OCI-LY1 (cell line): ENCODE results near the gene KRTAP10-8.
"Not testable (repeated sequence)": the region's sequence is repeated elsewhere in the genome, so short reads cannot be mapped to it uniquely, and the experiment has no call there.

Experiments
- H2AFZ ChIP-seq: fragments of 200-600 bp; sonication (generic), shearing (Covaris generic); 2 replicates; pipeline ENCODE4 v1.6.0; 2014; ENCODE audit warnings: antibody characterized with exemption, mild to moderate bottlenecking, low read length
- H3F3A ChIP-seq: fragments of 200-600 bp; sonication (generic), shearing (Covaris generic); 2 replicates; pipeline ENCODE4 v1.6.0; 2014; ENCODE audit warnings: mild to moderate bottlenecking, antibody characterized with exemption, low read length, moderate library complexity; ENCODE audit not compliant: insufficient read depth
- H3K27ac ChIP-seq: fragments of 200-600 bp; sonication (generic); 2 replicates; pipeline ENCODE4 v1.5.1; 2014; ENCODE audit warnings: low read length, mixed run types, mild to moderate bottlenecking, low read depth; ENCODE audit not compliant: poor library complexity, severe bottlenecking
- H3K27me3 ChIP-seq: fragments of 200-600 bp; sonication (generic); 2 replicates; pipeline ENCODE4 v1.6.0; 2014; ENCODE audit warnings: antibody characterized with exemption, mild to moderate bottlenecking, low read length, moderate library complexity; ENCODE audit not compliant: insufficient read depth
- H3K36me3 ChIP-seq: fragments of 200-600 bp; sonication (generic); 2 replicates; pipeline ENCODE4 v1.6.1; 2014; ENCODE audit warnings: mild to moderate bottlenecking, antibody characterized with exemption, low read length, moderate library complexity, mixed read lengths; ENCODE audit not compliant: insufficient read depth
- H3K4me1 ChIP-seq: fragments of 200-600 bp; sonication (generic); 2 replicates; pipeline ENCODE4 v1.5.1; 2014; ENCODE audit warnings: mild to moderate bottlenecking, low read length, moderate library complexity; ENCODE audit not compliant: insufficient read depth, severe bottlenecking
- H3K4me2 ChIP-seq: fragments of 200-600 bp; sonication (generic), shearing (Covaris generic); 2 replicates; pipeline ENCODE4 v1.6.1; 2014; ENCODE audit warnings: low read length
- H3K4me3 ChIP-seq: fragments of 200-600 bp; sonication (generic); 2 replicates; pipeline ENCODE4 v1.5.1; 2014; ENCODE audit warnings: low read length, low read depth, mild to moderate bottlenecking, mixed read lengths; ENCODE audit not compliant: poor library complexity, severe bottlenecking
- H3K79me2 ChIP-seq: fragments of 200-600 bp; shearing (Covaris generic); 2 replicates; pipeline ENCODE4 v1.6.1; 2016; ENCODE audit warnings: mixed run types, low read length, mixed read lengths; ENCODE audit not compliant: insufficient read depth
- H3K9ac ChIP-seq: fragments of 200-600 bp; sonication (generic), shearing (Covaris generic); 2 replicates; pipeline ENCODE4 v1.6.1; 2014; ENCODE audit warnings: mild to moderate bottlenecking, low read length, mixed read lengths
- H3K9me2 ChIP-seq: fragments of 200-600 bp; sonication (generic), shearing (Covaris generic); 2 replicates; pipeline ENCODE4 v1.6.1; 2014; ENCODE audit warnings: low read depth, mild to moderate bottlenecking, low read length, mixed read lengths
- H3K9me3 ChIP-seq: fragments of 200-600 bp; shearing (Covaris generic); 2 replicates; pipeline ENCODE4 v1.6.1; 2014; ENCODE audit warnings: low read length, mixed read lengths
- H4K20me1 ChIP-seq: fragments of 200-600 bp; sonication (generic), shearing (Covaris generic); 2 replicates; pipeline ENCODE4 v1.6.0; 2016; ENCODE audit warnings: mild to moderate bottlenecking, low read length; ENCODE audit not compliant: insufficient read depth
- CTCF ChIP-seq: fragments of 200-600 bp; sonication (generic), shearing (Covaris generic); IDR thresholded peaks from 2 replicates; pipeline ENCODE4 v1.5.1; 2017; ENCODE audit warnings: mild to moderate bottlenecking, antibody characterized with exemption, low read length, moderate library complexity, mixed read lengths
- EZH2 ChIP-seq: fragments of 200-600 bp; sonication (generic), shearing (Covaris generic); IDR thresholded peaks from 2 replicates; pipeline ENCODE4 v1.8.0; 2017; ENCODE audit warnings: borderline replicate concordance, mixed run types, mild to moderate bottlenecking, antibody characterized with exemption, low read length, moderate library complexity, mixed read lengths

KRTAP10-8 gene

GRCh38 chr21:44606495-44606894 lies 5.4 kb upstream of the KRTAP10-8 start:
- no peaks in the 10 kb centered on the region for H3F3A ChIP-seq
- no peak for TF ChIP-seq CTCF
- TF ChIP-seq EZH2: no peak

GRCh38 chr21:44609193-44609592 lies 2.7 kb upstream of the KRTAP10-8 start:
- H3K4me2 ChIP-seq: no peak overlapping the region
- no peak overlapping the region for H3K27ac ChIP-seq
- H3K4me1 ChIP-seq: no peaks in the 10 kb centered on the region
- H2AFZ ChIP-seq: no peak overlapping the region
- TF ChIP-seq EZH2 (no peak), CTCF (no peak)
- 0 out of 2 replicates have a peak, but pooled peaks cover 2% of the 10 kb centered on the region for H3K9me3 ChIP-seq
- H3K79me2 ChIP-seq: no peaks in the 10 kb centered on the region
- H3K36me3 ChIP-seq: no peaks in the 10 kb centered on the region
- H3K9me2 ChIP-seq: no peaks in the 10 kb centered on the region
- no peak overlapping the region for H3K9ac ChIP-seq
- no peaks in the 10 kb centered on the region for H3K27me3 ChIP-seq
- H3F3A ChIP-seq: no peaks in the 10 kb centered on the region
- H4K20me1 ChIP-seq: no peaks in the 10 kb centered on the region
- no peak overlapping the region for H3K4me3 ChIP-seq

More at GRCh38 chr21:44606495-44606894, 5.4 kb upstream of the KRTAP10-8 start:
- Histone ChIP-seq H4K20me1 (no peaks in the 10 kb centered on the region), H3K4me1 (no peaks in the 10 kb centered on the region), H3K27me3 (no peaks in the 10 kb centered on the region), H3K36me3 (no peaks in the 10 kb centered on the region), H3K4me2 (no peak overlapping the region), H3K9me3 (0 out of 2 replicates have a peak, but pooled peaks cover 2% of the 10 kb centered on the region), H3K9ac (no peak overlapping the region), H3K9me2 (no peaks in the 10 kb centered on the region), H3K4me3 (no peak overlapping the region), H3K79me2 (no peaks in the 10 kb centered on the region), H2AFZ (no peak overlapping the region), H3K27ac (no peak overlapping the region)

DNA sequence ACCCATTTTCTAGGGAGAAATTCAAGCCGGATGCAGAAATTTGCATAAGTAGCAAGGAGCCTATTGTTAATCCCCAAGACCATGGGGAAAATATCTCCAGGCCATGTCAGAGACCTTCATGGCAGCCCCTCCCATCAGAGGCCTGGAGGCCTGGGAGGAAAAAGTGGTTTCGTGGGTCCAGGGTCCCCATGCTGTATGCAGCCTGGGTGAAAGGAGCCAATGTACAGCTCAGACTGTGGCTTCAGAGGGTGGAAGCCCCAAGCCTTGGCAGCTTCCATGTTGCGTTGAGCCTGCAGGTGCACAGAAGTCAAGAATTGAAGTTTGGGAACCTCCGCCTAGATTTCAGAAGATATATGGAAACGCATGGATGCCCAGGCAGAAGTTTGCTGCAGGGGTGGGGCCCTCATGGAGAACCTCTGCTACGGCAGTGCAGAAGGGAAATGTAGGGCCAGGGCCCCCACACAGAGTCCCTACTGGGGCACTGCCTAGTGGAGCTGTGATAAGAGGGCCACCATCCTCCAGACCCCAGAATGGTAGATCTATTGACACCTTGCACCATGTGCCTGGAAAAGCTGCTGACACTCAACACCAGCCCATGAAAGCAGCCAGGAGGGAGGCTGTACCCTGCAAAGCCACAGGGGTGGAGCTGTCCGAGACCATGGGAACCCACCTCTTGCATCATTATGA lies 1.6 kb upstream of the KRTAP10-8 start:
- not testable (repeated sequence) for H3K4me2 ChIP-seq, H3K4me1 ChIP-seq, H3F3A ChIP-seq, H3K9me2 ChIP-seq, H3K4me3 ChIP-seq, H3K79me2 ChIP-seq, H3K9me3 ChIP-seq, H3K9ac ChIP-seq, H3K36me3 ChIP-seq, H3K27me3 ChIP-seq, H3K27ac ChIP-seq, H2AFZ ChIP-seq, H4K20me1 ChIP-seq

DNA sequence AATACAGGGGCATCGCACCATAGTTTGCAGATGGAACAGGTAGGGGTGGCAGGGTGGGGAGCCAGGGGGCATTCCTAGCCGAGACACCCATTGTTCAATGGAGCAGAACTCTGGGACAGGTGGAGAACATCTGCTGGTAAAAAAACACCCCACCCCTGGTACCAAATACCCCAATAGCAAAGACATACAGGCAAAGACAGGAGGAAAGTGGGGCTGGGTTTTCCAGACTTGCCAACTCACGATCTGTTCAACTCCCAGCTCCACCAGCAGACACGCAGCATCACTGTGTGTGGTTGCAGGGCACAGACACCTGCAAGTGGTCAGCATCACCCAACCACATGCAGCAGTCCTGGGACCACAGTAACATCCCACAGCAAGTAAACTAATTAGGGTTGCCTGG lies 328 bp upstream of the KRTAP10-8 start:
- H3K79me2 ChIP-seq: no peaks in the 10 kb centered on the region
- no peaks in the 10 kb centered on the region for H3K9me2 ChIP-seq
- H2AFZ ChIP-seq: no peak overlapping the region
- H3K4me3 ChIP-seq: no peak overlapping the region
- H3K4me1 ChIP-seq: no peaks in the 10 kb centered on the region
- H3K27ac ChIP-seq: no peak overlapping the region
- H3K27me3 ChIP-seq: no peaks in the 10 kb centered on the region
- no peak for TF ChIP-seq CTCF
- TF ChIP-seq EZH2: no peak
- H3K9ac ChIP-seq: no peak overlapping the region
- 0 out of 2 replicates have a peak, but pooled peaks cover 2% of the 10 kb centered on the region for H3K9me3 ChIP-seq
- H3K36me3 ChIP-seq: no peaks in the 10 kb centered on the region
- no peaks in the 10 kb centered on the region for H4K20me1 ChIP-seq
- H3F3A ChIP-seq: no peaks in the 10 kb centered on the region
- H3K4me2 ChIP-seq: no peak overlapping the region
